HG03095 (cell line): ENCODE results near the gene RHNO1.

Source experiments
- ATAC-seq: cut with Tn5 transposase; IDR thresholded peaks from one replicate; pipeline ENCODE4 v1.9.1; 2021; ENCODE audit warnings: moderate library complexity; ENCODE audit not compliant: unreplicated experiment

The RHNO1 gene

GRCh38 chr12:2877047-2877952 is at the start of gene RHNO1, which contains the start of gene FOXM1:
Gene RHNO1 (plus strand): TSS chr12:2877223. CDS start chr12:2885367, 8,144 bp downstream.
Gene FOXM1 (minus strand): TSS chr12:2877174. CDS start chr12:2874478, 2,696 bp downstream.
- ATAC-seq = no peak

GRCh38 chr12:2829275-2829674 is 47.7 kb upstream of the RHNO1 start:
- ATAC-seq = no peak

- no peak for ATAC-seq
These were observed 44.4 kb upstream of the RHNO1 start for GRCh38 chr12:2832550-2833127.

GRCh38 chr12:2833327-2833726 is 43.7 kb upstream of the RHNO1 start:
- ATAC-seq = no peak

GRCh38 chr12:2833810-2834209 is 43.2 kb upstream of the RHNO1 start:
- no peak for ATAC-seq

- no peak for ATAC-seq
These were observed 42.2 kb upstream of the RHNO1 start, which contains the start of gene NRIP2 for GRCh38 chr12:2834581-2835491. Gene NRIP2 (minus strand): TSS chr12:2835035. CDS start chr12:2834983, 52 bp downstream.

GRCh38 chr12:2835691-2836403 is 41.2 kb upstream of the RHNO1 start:
- no peak for ATAC-seq

- ATAC-seq = no peak
These were observed 40.4 kb upstream of the RHNO1 start for GRCh38 chr12:2836574-2836973.

GRCh38 chr12:2841056-2841650 is 35.9 kb upstream of the RHNO1 start:
- ATAC-seq = no peak

- ATAC-seq = no peak
These were observed 34.1 kb upstream of the RHNO1 start for GRCh38 chr12:2842948-2843347.

GRCh38 chr12:2844786-2845185 is 32.2 kb upstream of the RHNO1 start:
- no peak for ATAC-seq

- no peak for ATAC-seq
These were observed 31.7 kb upstream of the RHNO1 start for GRCh38 chr12:2845280-2845679.

GRCh38 chr12:2851931-2852330 is 25.1 kb upstream of the RHNO1 start:
- no peak for ATAC-seq

GRCh38 chr12:2853626-2854025 is 23.4 kb upstream of the RHNO1 start:
- no peak for ATAC-seq

- ATAC-seq = no peak
These were observed 22.2 kb upstream of the RHNO1 start for GRCh38 chr12:2854669-2855453.

GRCh38 chr12:2855546-2855945 is 21.5 kb upstream of the RHNO1 start:
- ATAC-seq = no peak

- ATAC-seq = no peak
These were observed 21.0 kb upstream of the RHNO1 start for GRCh38 chr12:2856051-2856450.

GRCh38 chr12:2857021-2857431 is 20.0 kb upstream of the RHNO1 start, which contains the start of gene TEX52:
Gene TEX52 (minus strand): TSS chr12:2857039. CDS start chr12:2857026, 13 bp downstream.
- ATAC-seq = no peak

GRCh38 chr12:2857576-2857975 is 19.4 kb upstream of the RHNO1 start:
- ATAC-seq = no peak
